ENCODE results near the gene TRIM42. TPM values are rescaled to one million over a fixed set of nuclear protein-coding genes. Genes with fewer than 3 reads are reported as not detected.

TRIM42 gene
- polyA plus RNA-seq (2012; ENCODE audit: insufficient read length, low read depth), result not detected

- TF ChIP-seq TAF1 (IDR thresholded peaks at IDR 0.05; ENCODE audit: borderline replicate concordance, insufficient read depth, low read length) (no peak), REST (IDR thresholded peaks at IDR 0.05; ENCODE audit: insufficient read depth in 1 of 2, low read depth in 2 of 2, low read length in 2 of 2) (no peak), SIN3A (IDR thresholded peaks at IDR 0.05; ENCODE audit: borderline replicate concordance, insufficient read depth, low read length) (no peak), FOXP2 (optimal IDR thresholded peaks at IDR 0.05; ENCODE audit: borderline replicate concordance, extremely low read depth, extremely low read length, insufficient read depth) (no peak), POLR2AphosphoS5 (IDR thresholded peaks at IDR 0.05; ENCODE audit: low read depth, low read length) (no peak)
Observed at GRCh38 chr3:140677764-140678163, at the start of gene TRIM42. TSS of gene TRIM42 (plus strand) at chr3:140678064. CDS start at chr3:140678230, 166 bp downstream.

- no peak for TF ChIP-seq REST (IDR thresholded peaks at IDR 0.05; ENCODE audit: insufficient read depth in 1 of 2, low read depth in 2 of 2, low read length in 2 of 2)
- TF ChIP-seq SIN3A (IDR thresholded peaks at IDR 0.05; ENCODE audit: borderline replicate concordance, insufficient read depth, low read length), result no peak
- no peak for TF ChIP-seq TAF1 (IDR thresholded peaks at IDR 0.05; ENCODE audit: borderline replicate concordance, insufficient read depth, low read length)
- TF ChIP-seq FOXP2 (optimal IDR thresholded peaks at IDR 0.05; ENCODE audit: borderline replicate concordance, extremely low read depth, extremely low read length, insufficient read depth), result no peak
- TF ChIP-seq POLR2AphosphoS5 (IDR thresholded peaks at IDR 0.05; ENCODE audit: low read depth, low read length), result no peak
Observed at GRCh38 chr3:140628606-140629005, 49.3 kb upstream of the TRIM42 start.

DNA sequence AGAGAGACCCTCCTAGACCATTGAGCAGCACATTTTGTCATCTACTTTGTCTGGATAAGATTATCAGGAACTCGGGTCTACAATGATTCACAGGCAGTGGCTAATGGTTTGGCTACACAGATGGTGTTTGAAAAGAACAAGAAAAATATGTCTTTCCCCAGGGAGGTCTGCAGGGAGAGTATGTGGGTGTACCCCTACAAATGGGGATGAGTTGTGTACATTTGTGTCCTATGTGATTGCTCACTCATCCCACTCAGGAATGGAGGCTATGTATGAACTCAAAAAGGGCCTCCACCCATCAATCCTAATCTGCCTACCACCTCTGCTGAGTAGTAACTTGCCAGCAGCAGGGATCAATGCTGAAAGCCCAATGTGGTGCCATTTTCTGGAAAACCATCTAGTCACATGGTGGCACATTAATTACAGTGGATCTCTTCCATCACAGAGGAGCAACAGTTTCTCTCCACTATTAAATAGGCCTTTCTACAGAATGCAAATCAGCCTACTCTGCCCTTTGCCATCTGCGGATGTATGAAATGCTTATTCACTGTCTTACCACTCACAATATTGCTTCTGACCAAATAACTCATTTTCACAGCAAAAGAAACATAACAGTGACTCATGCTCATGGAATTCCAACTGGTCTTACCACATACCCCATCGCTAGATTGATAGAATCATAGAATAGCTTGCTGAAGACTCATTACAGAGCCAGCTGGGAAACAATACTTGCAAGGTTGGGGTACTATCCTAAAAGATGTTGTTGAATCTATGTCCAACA is 48.3 kb upstream of the TRIM42 start:
- TF ChIP-seq FOXP2 (optimal IDR thresholded peaks at IDR 0.05; ENCODE audit: borderline replicate concordance, extremely low read depth, extremely low read length, insufficient read depth) (no peak), SIN3A (IDR thresholded peaks at IDR 0.05; ENCODE audit: borderline replicate concordance, insufficient read depth, low read length) (no peak), POLR2AphosphoS5 (IDR thresholded peaks at IDR 0.05; ENCODE audit: low read depth, low read length) (no peak), REST (IDR thresholded peaks at IDR 0.05; ENCODE audit: insufficient read depth in 1 of 2, low read depth in 2 of 2, low read length in 2 of 2) (no peak), TAF1 (IDR thresholded peaks at IDR 0.05; ENCODE audit: borderline replicate concordance, insufficient read depth, low read length) (no peak)

DNA sequence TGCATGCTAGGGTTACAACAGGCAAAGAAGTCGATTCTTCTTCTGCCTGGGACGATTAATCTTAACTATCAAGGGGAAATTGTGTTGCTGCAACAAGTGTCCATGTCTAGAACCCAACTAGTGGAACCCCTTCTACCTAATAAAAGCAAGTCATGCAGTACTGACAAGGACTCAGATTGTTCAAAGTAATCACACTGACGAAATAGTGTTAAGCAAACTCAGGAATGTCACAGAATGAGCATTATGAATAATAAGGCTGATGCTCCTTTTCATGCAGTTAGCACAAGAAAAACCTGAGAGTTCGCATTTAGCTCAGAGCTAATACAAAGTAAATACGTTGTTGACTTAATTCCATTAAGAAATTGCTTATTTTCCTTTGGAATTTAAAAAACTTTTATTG is 47.5 kb upstream of the TRIM42 start:
- no peak for TF ChIP-seq FOXP2 (optimal IDR thresholded peaks at IDR 0.05; ENCODE audit: borderline replicate concordance, extremely low read depth, extremely low read length, insufficient read depth)
- TF ChIP-seq POLR2AphosphoS5 (IDR thresholded peaks at IDR 0.05; ENCODE audit: low read depth, low read length), result no peak
- no peak for TF ChIP-seq TAF1 (IDR thresholded peaks at IDR 0.05; ENCODE audit: borderline replicate concordance, insufficient read depth, low read length)
- TF ChIP-seq REST (IDR thresholded peaks at IDR 0.05; ENCODE audit: insufficient read depth in 1 of 2, low read depth in 2 of 2, low read length in 2 of 2), result no peak
- TF ChIP-seq SIN3A (IDR thresholded peaks at IDR 0.05; ENCODE audit: borderline replicate concordance, insufficient read depth, low read length), result no peak

All from PFSK-1 (cell line).